HCT116 (cell line): ENCODE measurements around the gene BRD9.
"Not testable (repeated sequence)": the region's sequence is repeated elsewhere in the genome, so short reads cannot be mapped to it uniquely, and the experiment has no call there.

Source experiments
- EZH2 ChIP-seq: fragments of 200-600 bp; sonication (generic); IDR thresholded peaks from 2 replicates; pipeline ENCODE4 v1.6.1; 2017; ENCODE audit warnings: antibody characterized with exemption, mixed run types
- EZH2phosphoT487 ChIP-seq: fragments of 200-600 bp; IDR thresholded peaks from 2 replicates; pipeline ENCODE4 v1.6.1; 2018; ENCODE audit warnings: antibody characterized with exemption, borderline replicate concordance
- POLR2A ChIP-seq: IDR thresholded peaks from 2 replicates; pipeline ENCODE4 v1.7.0; 2011; ENCODE audit warnings: borderline replicate concordance; ENCODE audit not compliant: insufficient read depth, insufficient read length; ENCODE audit errors: extremely low read depth
- POLR2AphosphoS5 ChIP-seq: IDR thresholded peaks from 2 replicates; pipeline ENCODE4 v1.6.1; 2011; ENCODE audit warnings: mild to moderate bottlenecking, low read depth, low read length, moderate library complexity
- TF ChIP-seq, protein P1 (sequence below), 3 experiments: fragments of 200-600 bp in 1 of 3; sonication (generic) in 1 of 3; IDR thresholded peaks in 2 of 3; conservative IDR thresholded peaks in 1 of 3; 2 replicates each; pipeline ENCODE4 v1.5.1; 2012 to 2017; ENCODE audit warnings: low read depth in 2 of 3, low read length in 2 of 3, antibody characterized with exemption in 1 of 3, borderline replicate concordance in 1 of 3, control low read depth in 1 of 3, mild to moderate bottlenecking in 1 of 3, mixed read lengths in 1 of 3, mixed run types in 1 of 3, moderate library complexity in 1 of 3; ENCODE audit not compliant: insufficient read depth in 1 of 3

DNA sequence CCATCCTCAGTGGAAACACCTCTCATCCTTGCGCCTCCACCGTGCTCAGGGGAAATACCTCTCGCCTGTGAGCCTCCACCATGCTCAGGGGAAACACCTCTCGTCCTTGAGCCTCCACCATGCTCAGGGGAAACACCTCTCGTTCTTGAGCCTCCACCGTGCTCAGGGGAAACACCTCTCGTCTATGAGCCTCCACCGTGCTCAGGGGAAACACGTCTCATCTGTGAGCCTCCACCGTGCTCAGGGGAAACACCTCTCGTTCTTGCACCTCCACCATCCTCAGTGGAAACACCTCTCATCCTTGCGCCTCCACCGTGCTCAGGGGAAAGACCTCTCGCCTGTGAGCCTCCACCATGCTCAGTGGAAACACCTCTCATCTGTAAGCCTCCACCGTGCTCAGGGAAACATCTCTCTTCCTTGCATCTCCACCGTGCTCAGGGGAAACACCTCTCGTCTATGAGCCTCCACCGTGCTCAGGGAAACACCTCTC, 46.0 kb downstream of the BRD9 start:
- TF ChIP-seq, protein P1, sequence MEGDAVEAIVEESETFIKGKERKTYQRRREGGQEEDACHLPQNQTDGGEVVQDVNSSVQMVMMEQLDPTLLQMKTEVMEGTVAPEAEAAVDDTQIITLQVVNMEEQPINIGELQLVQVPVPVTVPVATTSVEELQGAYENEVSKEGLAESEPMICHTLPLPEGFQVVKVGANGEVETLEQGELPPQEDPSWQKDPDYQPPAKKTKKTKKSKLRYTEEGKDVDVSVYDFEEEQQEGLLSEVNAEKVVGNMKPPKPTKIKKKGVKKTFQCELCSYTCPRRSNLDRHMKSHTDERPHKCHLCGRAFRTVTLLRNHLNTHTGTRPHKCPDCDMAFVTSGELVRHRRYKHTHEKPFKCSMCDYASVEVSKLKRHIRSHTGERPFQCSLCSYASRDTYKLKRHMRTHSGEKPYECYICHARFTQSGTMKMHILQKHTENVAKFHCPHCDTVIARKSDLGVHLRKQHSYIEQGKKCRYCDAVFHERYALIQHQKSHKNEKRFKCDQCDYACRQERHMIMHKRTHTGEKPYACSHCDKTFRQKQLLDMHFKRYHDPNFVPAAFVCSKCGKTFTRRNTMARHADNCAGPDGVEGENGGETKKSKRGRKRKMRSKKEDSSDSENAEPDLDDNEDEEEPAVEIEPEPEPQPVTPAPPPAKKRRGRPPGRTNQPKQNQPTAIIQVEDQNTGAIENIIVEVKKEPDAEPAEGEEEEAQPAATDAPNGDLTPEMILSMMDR (IDR thresholded peaks at IDR 0.05 in 2 of 3, conservative IDR thresholded peaks at IDR 0.05 in 1 of 3; ENCODE audit: borderline replicate concordance in 1 of 3, insufficient read depth in 1 of 3, low read depth in 2 of 3, low read length in 2 of 3): not testable (repeated sequence)
- not testable (repeated sequence) for TF ChIP-seq POLR2A, POLR2AphosphoS5, EZH2phosphoT487, EZH2
